Measurements from ENCODE around the gene NPTN.

NPTN gene

DNA sequence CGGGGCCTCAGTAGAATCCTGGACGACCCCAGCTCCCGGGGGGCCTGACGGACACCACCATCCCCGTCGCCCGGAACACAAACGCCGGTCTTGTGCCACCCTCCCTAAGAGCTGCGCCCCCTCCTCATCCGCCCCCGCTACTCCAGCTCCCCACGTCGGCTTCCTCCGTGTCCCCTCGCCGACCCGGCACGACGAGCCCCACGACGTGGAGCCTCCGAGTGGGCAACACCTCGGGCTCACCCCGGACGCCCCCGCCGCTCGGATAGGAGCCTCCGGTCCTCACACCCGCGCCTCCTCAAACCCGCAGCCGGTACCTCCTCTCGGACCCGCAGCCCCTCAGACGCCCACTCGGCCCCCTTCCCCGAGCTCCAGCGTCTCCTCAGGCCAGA lies 525 bp downstream of the NPTN start:
- no peak for DNase-seq (ENCODE audit: low read depth in 3 of 3)

- DNase-seq (ENCODE audit: low read depth in 3 of 3), result no peak
Measured at GRCh38 chr15:73631915-73632669, 1.1 kb downstream of the NPTN start.

- DNase-seq (ENCODE audit: low read depth in 3 of 3), result no peak
Measured at GRCh38 chr15:73630921-73631362, 2.2 kb downstream of the NPTN start.

- no peak for DNase-seq (ENCODE audit: low read depth in 3 of 3)
Measured at GRCh38 chr15:73629798-73630429, 3.3 kb downstream of the NPTN start.

- no peak for DNase-seq (ENCODE audit: low read depth in 3 of 3)
Measured at GRCh38 chr15:73628976-73629797, 4.0 kb downstream of the NPTN start.

GRCh38 chr15:73628102-73628501 lies 5.1 kb downstream of the NPTN start:
- DNase-seq (ENCODE audit: low read depth in 3 of 3), result no peak

- DNase-seq (ENCODE audit: low read depth in 3 of 3), result no peak
Measured at GRCh38 chr15:73626072-73626471, 7.1 kb downstream of the NPTN start.

GRCh38 chr15:73624530-73624929 lies 8.7 kb downstream of the NPTN start:
- no peak for DNase-seq (ENCODE audit: low read depth in 3 of 3)

- DNase-seq (ENCODE audit: low read depth in 3 of 3), result no peak
Measured at GRCh38 chr15:73621286-73621826, 11.8 kb downstream of the NPTN start.

DNA sequence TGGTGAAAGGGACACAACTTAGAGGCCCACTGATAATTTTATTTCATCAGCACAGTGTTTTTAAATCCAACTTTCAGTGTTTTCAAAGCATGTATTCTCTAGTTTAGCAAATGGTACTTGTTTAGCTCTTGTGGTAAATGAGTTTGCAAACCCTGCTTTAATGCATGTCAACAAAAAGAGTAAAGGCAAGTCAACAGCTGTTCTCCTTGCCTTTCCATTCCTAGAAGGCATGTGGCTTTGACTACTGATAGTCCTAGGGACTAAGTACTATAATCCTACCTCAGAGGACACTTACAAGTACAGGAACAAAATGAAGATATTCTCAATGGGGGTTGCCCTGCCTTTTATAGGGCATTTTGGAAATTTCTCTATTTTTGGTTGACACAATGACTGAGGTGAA lies 13.1 kb downstream of the NPTN start:
- no peak for DNase-seq (ENCODE audit: low read depth in 3 of 3)

DNA sequence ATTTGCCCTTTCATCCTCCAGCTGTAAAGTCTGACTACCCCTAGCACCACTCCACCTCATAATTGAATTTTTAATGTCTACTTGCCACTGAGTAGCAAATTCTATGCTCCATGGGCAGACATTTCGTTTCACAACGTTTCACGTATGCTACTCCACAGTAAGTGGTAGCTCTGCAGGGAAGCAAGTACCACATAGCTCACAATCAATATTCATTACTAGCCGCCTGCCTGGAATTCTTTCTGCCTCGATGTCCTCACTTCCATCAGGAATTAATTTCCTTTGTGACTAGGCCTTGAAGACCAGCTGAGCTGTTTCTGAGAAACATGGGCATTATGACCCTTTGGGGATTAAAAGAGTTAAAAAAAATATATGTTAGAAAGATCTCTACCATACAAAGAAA lies 15.3 kb downstream of the NPTN start:
- DNase-seq (ENCODE audit: low read depth in 3 of 3), result no peak

DNA sequence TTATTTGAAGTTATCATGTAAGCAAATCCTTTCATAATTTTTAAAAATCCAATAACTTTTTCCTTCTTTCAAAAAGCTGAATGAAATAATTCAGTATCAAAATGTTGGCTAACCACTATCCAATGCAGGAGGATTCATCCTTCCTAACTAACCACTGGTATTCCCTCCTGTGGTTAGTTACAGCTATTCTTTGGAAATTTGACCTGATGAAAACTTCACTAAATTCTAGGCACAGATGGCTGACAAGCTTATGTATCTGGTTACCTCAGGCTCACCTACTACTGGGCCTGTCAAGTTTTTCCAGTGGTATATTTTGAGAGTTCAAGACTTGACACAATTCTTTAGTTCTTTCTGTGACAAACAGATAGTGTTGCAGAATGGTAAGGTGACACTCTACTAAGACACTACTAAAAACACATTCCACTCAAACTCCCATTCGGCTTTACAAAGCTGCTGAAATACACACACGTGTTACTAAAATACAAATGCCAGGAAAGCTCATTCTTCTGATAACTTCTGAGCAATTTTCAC lies 15.8 kb downstream of the NPTN start:
- no peak for DNase-seq (ENCODE audit: low read depth in 3 of 3)

DNA sequence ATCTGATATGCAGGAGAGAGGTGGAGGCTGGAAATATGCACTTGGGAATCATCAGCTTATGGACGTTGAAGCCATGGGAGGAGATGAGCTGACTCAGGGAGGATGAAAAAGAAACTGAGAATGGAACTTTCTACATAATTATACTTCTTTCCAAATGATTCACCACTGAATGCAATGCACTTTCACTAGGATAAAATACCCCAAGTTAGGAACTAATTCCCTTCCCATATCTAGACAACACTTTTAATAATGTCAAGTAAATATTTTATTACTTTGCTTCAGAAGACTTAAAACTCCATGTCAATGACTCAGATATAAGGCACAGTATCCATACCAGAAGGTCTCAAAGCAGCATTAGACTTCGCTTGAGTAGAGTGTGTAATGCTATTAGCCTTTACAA lies 24.2 kb downstream of the NPTN start:
- DNase-seq (ENCODE audit: low read depth in 3 of 3), result no peak

DNA sequence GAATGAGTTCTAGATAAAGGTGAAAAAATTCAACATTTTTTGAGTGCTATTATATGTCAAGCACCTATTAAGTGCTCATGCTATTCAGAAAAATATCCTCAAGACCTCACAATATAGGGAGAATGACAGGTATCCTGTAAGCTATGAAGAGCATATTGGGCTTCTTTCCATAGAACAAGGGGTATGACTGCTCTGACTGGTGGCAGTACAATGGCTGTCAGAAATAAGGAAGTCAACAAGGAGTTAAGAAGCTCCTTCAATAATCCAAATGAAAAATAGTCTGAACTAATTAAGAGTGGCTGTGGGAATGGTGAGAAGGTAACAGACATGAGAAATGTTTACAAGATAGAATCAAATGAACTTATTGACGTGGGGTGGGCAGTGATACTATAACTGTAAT lies 24.7 kb downstream of the NPTN start:
- no peak for DNase-seq (ENCODE audit: low read depth in 3 of 3)

- DNase-seq (ENCODE audit: low read depth in 3 of 3), result no peak
Measured at GRCh38 chr15:73607843-73608242, 25.3 kb downstream of the NPTN start.

- no peak for DNase-seq (ENCODE audit: low read depth in 3 of 3)
Measured at GRCh38 chr15:73607405-73607804, 25.8 kb downstream of the NPTN start.

- no peak for DNase-seq (ENCODE audit: low read depth in 3 of 3)
Measured at GRCh38 chr15:73605759-73606436, 27.3 kb downstream of the NPTN start.

- no peak for DNase-seq (ENCODE audit: low read depth in 3 of 3)
Measured at GRCh38 chr15:73604477-73604876, 28.7 kb downstream of the NPTN start.

GRCh38 chr15:73602992-73603391 lies 30.2 kb downstream of the NPTN start:
- DNase-seq (ENCODE audit: low read depth in 3 of 3), result no peak

- DNase-seq (ENCODE audit: low read depth in 3 of 3), result no peak
Measured at GRCh38 chr15:73602446-73602843, 30.7 kb downstream of the NPTN start.
